ACC112 (cell line): Measurements from ENCODE around the gene SRC.

Experiments
- H2AFZ ChIP-seq: fragments of 200-600 bp; sonication (generic); one replicate; pipeline ENCODE4 v1.6.0; 2017; ENCODE audit warnings: antibody characterized with exemption, low read length; ENCODE audit not compliant: unreplicated experiment
- H3K27ac ChIP-seq: fragments of 200-600 bp; sonication (generic); 2 replicates; pipeline ENCODE4 v1.5.1; 2014; ENCODE audit warnings: low read depth, mild to moderate bottlenecking, antibody characterized with exemption, low read length, moderate library complexity
- H3K27me3 ChIP-seq: fragments of 200-600 bp; sonication (generic); 2 replicates; pipeline ENCODE4 v1.6.1; 2014; ENCODE audit warnings: mild to moderate bottlenecking, antibody characterized with exemption, low read length, moderate library complexity, mixed read lengths; ENCODE audit not compliant: insufficient read depth
- H3K36me3 ChIP-seq: fragments of 200-600 bp; sonication (generic); 2 replicates; pipeline ENCODE4 v1.6.1; 2016; ENCODE audit warnings: mild to moderate bottlenecking, antibody characterized with exemption, low read length, moderate library complexity, mixed read lengths; ENCODE audit not compliant: insufficient read depth
- H3K4me1 ChIP-seq: fragments of 200-600 bp; sonication (generic); one replicate; pipeline ENCODE4 v1.6.1; 2016; ENCODE audit warnings: low read length, mixed read lengths; ENCODE audit not compliant: insufficient read depth, unreplicated experiment, control insufficient read depth
- H3K4me3 ChIP-seq: fragments of 200-600 bp; sonication (generic); 2 replicates; pipeline ENCODE4 v1.5.1; 2014; ENCODE audit warnings: mild to moderate bottlenecking, low read depth, low read length
- H3K79me2 ChIP-seq: fragments of 200-600 bp; sonication (generic); one replicate; pipeline ENCODE4 v1.6.0; 2016; ENCODE audit warnings: low read length; ENCODE audit not compliant: control insufficient read depth, unreplicated experiment, insufficient read depth

The SRC gene

DNA sequence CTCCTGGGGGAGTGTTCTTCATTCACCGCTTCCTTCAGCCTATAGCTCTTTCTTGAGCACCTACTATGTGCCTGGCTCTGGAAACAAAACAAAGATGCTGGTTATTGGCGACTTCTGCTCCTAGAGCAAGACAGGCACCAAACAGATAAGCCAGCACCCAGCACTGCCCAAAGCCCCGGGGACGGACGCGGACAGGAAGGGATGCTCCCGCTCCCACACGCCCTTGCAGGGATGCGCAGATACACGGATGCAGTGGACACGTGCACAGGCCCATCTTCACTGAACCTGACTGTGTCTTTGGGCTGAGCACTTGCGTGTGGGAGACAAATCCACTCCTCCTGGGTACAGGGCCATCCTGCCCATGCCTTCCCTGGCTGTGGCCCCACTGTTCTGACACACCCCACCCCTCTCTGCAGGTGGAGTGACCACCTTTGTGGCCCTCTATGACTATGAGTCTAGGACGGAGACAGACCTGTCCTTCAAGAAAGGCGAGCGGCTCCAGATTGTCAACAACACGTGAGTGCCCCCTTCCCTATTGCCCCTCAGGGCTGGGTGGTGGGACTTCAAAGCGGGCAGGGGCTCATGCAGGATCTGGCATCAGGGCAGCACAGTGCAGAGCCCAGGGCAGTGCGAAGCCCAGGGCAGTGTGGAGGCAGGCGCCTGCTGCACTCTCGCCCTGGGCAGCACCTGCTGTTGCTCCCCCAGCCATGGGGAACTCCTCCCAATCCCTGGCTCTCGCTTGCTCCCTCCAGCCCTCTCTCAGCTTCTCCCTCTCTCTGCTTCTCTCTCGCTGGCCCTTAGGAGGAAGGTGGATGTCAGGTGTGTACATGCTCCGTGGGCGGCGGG is 39.9 kb downstream of the SRC start:
- Histone ChIP-seq H3K27ac (no peak overlapping the region), H3K36me3 (no peaks in the 10 kb centered on the region), H2AFZ (no peak overlapping the region)

DNA sequence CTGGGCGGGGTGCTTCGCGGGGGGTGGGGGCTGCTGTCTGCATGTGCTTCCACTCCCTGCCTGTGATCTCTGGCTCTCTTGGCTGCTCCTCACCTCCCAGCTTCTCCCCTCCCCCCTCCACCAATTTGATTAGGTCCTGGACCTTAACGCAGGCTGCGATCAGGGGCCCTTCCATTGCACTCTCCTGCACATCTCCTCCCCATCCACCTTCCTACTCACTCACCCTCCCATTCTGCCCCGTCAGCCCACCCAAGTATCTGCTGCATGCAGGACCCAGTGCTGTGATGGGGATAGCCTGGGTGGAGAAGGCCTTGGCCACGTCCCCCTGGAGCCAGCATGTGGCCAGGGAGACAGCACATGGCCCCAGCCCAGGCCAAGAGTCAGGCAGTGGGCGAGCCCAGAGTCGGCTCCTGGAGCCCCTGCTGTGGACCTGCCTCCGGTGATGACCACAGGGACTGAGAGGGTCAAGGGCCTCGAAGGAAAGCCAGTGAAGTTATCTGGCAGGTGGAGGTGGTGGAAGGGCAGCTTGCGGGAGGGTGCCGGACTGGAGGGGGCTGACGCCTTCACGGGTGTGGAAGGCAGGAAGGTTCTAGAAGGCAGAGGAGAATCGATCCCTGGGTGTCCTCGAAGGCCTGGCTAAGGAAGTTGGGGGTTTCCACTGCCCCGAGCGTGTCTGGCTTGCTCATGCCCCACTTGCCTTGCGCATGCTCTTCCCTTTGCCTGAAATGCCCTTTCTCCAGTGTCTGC is 40.7 kb downstream of the SRC start:
- Histone ChIP-seq H3K36me3 (no peaks in the 10 kb centered on the region), H3K4me3 (no peak overlapping the region), H3K27ac (no peak overlapping the region), H2AFZ (no peak overlapping the region), H3K27me3 (no peaks in the 10 kb centered on the region), H3K4me1 (peaks cover 10% of the 10 kb centered on the region), H3K79me2 (no peaks in the 10 kb centered on the region)

More for the DNA sequence above, 39.9 kb downstream of the SRC start:
- Histone ChIP-seq H3K79me2 (no peaks in the 10 kb centered on the region), H3K27me3 (no peaks in the 10 kb centered on the region), H3K4me1 (peaks cover 10% of the 10 kb centered on the region), H3K4me3 (no peak overlapping the region)

GRCh38 chr20:37387519-37388269 is 41.8 kb downstream of the SRC start:
- Histone ChIP-seq H3K27ac (no peak overlapping the region), H3K4me1 (peaks cover 10% of the 10 kb centered on the region), H3K36me3 (no peaks in the 10 kb centered on the region), H3K79me2 (no peaks in the 10 kb centered on the region), H2AFZ (no peak overlapping the region), H3K27me3 (no peaks in the 10 kb centered on the region), H3K4me3 (no peak overlapping the region)

- Histone ChIP-seq H3K27ac (no peak overlapping the region), H3K27me3 (no peaks in the 10 kb centered on the region), H3K79me2 (no peaks in the 10 kb centered on the region), H3K36me3 (no peaks in the 10 kb centered on the region), H3K4me3 (no peak overlapping the region), H3K4me1 (peaks cover under 1% of the 10 kb centered on the region), H2AFZ (no peak overlapping the region)
These were observed 42.9 kb downstream of the SRC start for GRCh38 chr20:37388831-37389230.

DNA sequence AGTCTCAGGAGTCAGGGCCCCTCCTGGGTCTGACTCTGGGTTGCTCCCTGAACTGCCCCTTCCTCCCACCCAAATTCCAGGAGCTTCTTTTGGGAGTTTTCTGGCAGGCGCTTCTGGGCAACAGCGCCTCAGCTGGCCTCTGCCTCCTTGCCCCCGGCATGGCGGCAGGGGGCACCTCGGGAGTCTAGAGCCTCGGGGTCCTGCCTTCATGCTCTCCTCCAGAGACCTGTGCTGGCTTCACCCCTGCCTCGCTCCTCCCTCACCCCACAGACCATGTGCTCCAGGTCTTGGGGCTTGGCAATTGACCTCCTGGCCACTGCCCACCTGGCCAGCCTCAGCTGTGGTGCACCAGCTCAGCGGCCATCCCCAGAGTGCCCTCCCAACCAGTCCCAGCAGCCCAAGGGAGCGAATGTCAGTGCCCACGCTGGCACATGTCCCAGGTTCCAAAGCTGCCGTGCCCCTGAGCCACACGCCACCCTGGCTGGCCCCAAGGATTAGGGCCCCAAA is 43.4 kb downstream of the SRC start:
- Histone ChIP-seq H3K27me3 (no peaks in the 10 kb centered on the region), H3K4me3 (no peak overlapping the region), H3K79me2 (no peaks in the 10 kb centered on the region), H3K36me3 (no peaks in the 10 kb centered on the region), H2AFZ (no peak overlapping the region), H3K27ac (no peak overlapping the region), H3K4me1 (no peaks in the 10 kb centered on the region)

DNA sequence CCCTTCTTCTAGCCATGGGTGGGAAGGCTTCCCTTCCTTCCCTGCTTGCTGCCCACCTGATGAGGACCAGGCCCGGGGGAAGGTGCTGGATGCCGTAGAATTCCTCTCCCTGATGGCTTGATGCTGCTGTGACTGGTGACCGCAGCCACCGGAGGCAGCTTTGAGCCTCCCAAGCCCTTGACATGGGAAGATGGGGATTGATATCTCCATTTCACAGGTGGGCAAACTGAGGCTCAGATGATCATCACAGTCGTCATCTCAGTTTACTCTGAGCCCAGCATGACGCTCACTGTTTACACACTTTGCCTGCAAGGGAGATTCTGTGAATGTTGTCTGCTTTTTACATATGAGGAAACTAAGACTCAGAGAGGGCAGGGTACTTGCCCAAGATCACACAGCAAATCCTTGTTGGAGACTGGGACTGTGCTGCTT is 43.9 kb downstream of the SRC start:
- no peak overlapping the region for H2AFZ ChIP-seq
- no peaks in the 10 kb centered on the region for H3K36me3 ChIP-seq
- no peak overlapping the region for H3K27ac ChIP-seq
- no peaks in the 10 kb centered on the region for H3K79me2 ChIP-seq
- no peaks in the 10 kb centered on the region for H3K27me3 ChIP-seq
- no peaks in the 10 kb centered on the region for H3K4me1 ChIP-seq
- no peak overlapping the region for H3K4me3 ChIP-seq

DNA sequence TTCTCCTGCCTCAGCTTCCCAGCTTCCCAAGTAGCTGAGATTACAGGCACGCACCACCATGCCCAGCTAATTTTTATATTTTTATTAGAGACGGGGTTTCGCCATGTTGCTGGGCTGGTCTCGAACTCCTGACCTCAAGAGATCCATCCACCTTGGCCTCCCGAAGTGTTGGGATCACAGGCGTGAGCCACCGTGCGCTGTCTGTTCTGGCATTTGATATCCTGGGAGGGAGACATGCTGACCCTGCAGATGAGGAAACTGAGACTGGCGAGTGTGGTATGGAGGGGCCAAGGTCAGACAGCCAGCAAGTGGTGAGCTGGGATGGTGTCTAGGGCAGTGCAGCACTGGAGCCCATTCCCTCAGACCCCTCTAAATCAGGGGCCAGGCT is 44.6 kb downstream of the SRC start:
- no peak overlapping the region for H2AFZ ChIP-seq
- H3K4me1 ChIP-seq: no peaks in the 10 kb centered on the region
- H3K4me3 ChIP-seq: no peak overlapping the region
- H3K36me3 ChIP-seq: no peaks in the 10 kb centered on the region
- H3K79me2 ChIP-seq: no peaks in the 10 kb centered on the region
- H3K27me3 ChIP-seq: no peaks in the 10 kb centered on the region
- H3K27ac ChIP-seq: no peak overlapping the region

- Histone ChIP-seq H3K4me3 (no peak overlapping the region), H3K27me3 (no peaks in the 10 kb centered on the region), H2AFZ (no peak overlapping the region), H3K36me3 (no peaks in the 10 kb centered on the region), H3K4me1 (no peaks in the 10 kb centered on the region), H3K79me2 (no peaks in the 10 kb centered on the region), H3K27ac (no peak overlapping the region)
These were observed 45.1 kb downstream of the SRC start for GRCh38 chr20:37390891-37391525.

- H2AFZ ChIP-seq: no peak overlapping the region
- no peak overlapping the region for H3K4me3 ChIP-seq
- H3K4me1 ChIP-seq: no peaks in the 10 kb centered on the region
- no peaks in the 10 kb centered on the region for H3K36me3 ChIP-seq
- H3K27ac ChIP-seq: no peak overlapping the region
- H3K27me3 ChIP-seq: no peaks in the 10 kb centered on the region
- H3K79me2 ChIP-seq: no peaks in the 10 kb centered on the region
These were observed 46.7 kb downstream of the SRC start for GRCh38 chr20:37392441-37393195.
